ENCODE measurements around the gene PRR11.
"Not testable (repeated sequence)": the region's sequence is repeated elsewhere in the genome, so short reads cannot be mapped to it uniquely, and the experiment has no call there.

DNA sequence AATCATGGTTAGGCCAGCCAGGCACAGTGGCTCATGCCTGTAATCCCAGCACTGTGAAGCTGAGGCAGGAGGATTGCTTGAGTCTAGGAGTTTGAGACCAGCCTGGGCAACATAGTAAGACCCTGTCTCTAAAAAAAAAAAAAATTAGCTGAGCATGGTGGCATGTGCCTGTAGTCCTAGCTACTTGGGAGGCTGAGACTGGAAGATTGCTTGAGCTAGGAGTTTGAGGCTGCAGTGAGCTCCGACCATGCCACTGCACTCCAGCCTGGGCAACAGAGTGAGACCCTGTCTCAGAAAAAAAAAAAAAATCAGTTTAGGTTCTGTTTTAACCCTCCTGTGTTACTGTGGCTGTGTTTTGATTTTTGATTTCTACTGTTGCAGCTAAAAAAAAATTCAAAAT, 73.0 kb downstream of the PRR11 start:
- TF ChIP-seq CTCF, POLR2A (IDR thresholded peaks at IDR 0.05): not testable (repeated sequence)
